HG02588 (cell line): ENCODE results near the gene FOXP1.

Source experiments
- ATAC-seq: cut with Tn5 transposase; IDR thresholded peaks from one replicate; pipeline ENCODE4 v1.9.1; 2021; ENCODE audit warnings: mild to moderate bottlenecking, moderate library complexity; ENCODE audit not compliant: unreplicated experiment

Gene FOXP1

DNA sequence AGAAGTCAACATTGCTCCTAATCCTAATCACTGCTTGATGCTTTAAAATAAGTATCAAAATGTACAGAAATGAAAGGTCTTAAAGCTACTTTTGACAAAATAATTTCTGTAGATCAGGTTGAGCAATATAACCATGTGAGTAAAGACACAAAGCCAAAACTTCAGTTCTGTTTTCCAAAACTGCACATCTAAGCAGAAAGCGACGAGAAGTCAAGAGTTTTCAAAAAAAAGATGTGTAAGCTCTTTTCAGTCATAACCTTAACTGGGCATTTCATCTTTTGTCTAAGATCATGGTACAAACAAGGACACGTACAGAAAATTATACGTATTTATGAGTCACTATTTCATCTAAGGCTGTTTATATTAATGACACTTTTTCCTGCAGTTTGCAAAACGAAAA is 608.8 kb downstream of the FOXP1 start:
- ATAC-seq: no peak

GRCh38 chr3:70973558-70973957 is 610.0 kb downstream of the FOXP1 start:
- no peak for ATAC-seq

DNA sequence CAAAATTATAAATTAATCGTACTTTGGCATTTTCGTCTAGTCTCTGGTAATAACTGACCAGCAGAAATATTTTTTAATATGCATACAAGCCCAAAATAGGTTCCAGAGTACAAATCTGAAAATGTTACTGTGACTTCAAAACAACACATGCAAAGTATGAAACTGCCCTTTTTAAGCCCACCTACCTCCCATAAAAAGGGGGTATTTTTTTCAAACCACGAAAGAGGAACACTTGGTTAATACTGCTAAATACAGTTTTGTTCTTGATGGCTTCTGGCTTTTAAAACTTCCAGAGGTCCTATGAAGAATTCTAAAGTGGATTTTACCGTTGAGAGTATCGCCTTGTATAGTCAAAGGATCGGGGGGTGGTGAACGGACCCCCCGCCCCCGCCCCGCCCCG is 610.7 kb downstream of the FOXP1 start:
- ATAC-seq: no peak

DNA sequence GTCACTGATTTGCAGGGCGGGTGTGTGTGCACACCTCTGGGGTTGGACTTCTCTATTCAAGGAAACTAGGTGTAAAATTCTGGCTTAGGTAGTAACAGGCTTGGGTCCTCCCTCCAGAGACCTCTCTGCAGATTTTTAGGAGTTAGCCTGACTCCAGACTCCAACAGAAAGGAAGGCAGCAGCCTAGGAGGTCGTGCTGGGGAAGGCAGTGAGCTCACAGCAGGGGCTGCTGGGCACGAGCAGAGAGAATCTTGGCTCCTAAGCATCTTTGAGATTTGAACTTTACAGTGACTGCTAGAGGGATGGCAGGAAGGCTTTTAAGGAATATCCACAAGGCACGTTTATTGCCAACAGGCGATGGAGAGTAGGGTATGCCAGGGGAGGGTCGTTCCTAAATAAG is 612.6 kb downstream of the FOXP1 start:
- no peak for ATAC-seq

DNA sequence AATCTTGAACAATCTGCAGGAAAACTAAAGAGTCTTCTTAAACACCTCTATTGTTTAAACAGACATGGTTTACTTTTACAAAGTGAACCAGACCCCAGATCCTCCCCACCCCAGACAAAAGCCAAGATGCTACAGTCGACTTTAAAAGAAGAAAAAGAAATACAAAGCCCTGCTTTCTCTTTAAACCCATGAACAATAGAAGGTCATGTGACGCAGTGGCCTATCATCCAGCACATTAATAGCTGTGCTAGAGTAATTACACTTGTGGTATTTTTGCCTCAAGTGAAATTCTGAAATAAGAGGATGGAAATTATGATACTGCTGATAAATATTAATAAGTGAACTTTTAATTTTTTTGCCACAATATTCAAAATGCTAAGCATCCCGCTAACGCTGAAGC is 613.4 kb downstream of the FOXP1 start:
- no peak for ATAC-seq

GRCh38 chr3:70963431-70964275 is 619.9 kb downstream of the FOXP1 start:
- ATAC-seq: no peak

DNA sequence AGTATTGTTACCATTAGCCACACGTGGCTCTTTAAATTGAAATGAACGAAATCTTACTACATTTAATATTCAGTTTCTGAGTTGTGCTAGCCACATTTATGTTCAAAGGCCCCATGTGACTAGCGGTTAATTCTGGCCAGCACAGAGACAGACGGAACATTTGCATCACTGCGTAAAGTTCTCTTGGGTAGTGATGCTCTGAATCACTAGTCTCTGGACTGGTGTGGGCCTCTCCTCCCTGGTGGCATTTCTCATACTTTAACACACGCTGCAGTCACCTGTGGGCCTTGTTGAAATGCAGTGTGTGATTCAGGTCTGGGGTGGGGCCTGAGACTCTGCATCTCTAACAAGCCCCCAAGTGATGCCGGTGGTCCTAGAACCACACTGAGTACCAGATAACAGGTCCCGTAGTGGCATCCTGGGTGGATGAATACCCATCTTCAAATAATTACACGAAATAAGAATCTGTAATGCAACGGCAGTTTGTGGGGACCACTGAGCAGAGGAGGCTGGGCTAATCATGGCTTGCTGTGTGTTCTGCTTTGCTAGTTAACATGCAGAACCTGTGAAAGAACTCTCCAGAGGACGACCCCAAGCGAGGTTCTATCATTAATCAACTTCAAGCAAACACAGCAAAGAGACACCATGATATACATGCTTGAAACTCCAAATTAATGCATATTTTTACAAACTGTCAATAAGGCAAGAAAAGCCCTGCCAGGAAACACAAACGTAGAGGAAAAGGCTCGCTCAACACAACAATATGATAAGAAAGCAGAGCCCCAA is 623.8 kb downstream of the FOXP1 start:
- no peak for ATAC-seq

- ATAC-seq: no peak
Measured at GRCh38 chr3:70952033-70952747, 631.3 kb downstream of the FOXP1 start.

- ATAC-seq: no peak
Measured at GRCh38 chr3:70951316-70951715, 632.2 kb downstream of the FOXP1 start.

DNA sequence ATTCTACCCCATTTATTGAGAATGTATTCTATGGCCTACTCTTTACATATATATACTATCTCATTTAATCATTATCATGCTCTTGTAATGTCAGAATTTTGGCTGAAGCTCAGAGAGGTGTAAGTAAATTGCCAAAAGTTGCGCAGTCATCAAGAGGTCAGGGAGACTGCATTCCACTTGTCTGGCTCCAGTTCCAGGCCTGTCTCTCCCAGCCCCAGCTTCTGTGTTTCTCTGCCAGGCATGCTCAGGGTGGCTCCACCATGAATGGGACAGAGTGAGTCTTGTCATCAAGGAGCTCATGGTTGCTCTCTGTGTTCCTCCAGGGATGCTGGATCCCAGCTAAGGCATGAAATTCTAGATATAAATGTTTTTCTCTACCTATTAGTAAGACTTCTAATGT is 635.9 kb downstream of the FOXP1 start:
- ATAC-seq: no peak

- ATAC-seq: no peak
Measured at GRCh38 chr3:70943886-70944285, 639.6 kb downstream of the FOXP1 start.

GRCh38 chr3:70933105-70933810 is 650.3 kb downstream of the FOXP1 start:
- ATAC-seq: no peak

DNA sequence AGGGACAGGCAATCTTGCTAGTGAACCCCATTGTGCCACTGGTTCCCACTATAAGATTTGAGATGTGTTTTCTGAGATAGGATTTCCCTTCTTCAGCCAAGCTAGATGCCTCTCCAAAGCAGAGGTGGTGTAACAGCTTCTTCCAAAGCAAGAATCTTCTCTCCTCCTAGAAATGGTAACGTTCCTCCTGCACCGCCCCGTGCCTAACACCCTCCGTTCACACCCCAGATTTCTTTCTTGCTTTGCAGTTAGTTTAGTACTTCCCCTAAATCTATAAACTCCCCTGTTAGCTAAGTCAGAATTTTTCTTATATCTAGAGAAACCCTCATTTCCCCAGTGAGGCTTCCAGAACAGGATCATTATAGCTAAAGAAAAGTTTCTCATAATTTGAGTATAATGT is 653.5 kb downstream of the FOXP1 start:
- ATAC-seq: no peak

- no peak for ATAC-seq
Measured at GRCh38 chr3:70927239-70927638, 656.3 kb downstream of the FOXP1 start.

- ATAC-seq: no peak
Measured at GRCh38 chr3:70926835-70927234, 656.7 kb downstream of the FOXP1 start.

GRCh38 chr3:70919661-70920060 is 663.9 kb downstream of the FOXP1 start:
- ATAC-seq: no peak

DNA sequence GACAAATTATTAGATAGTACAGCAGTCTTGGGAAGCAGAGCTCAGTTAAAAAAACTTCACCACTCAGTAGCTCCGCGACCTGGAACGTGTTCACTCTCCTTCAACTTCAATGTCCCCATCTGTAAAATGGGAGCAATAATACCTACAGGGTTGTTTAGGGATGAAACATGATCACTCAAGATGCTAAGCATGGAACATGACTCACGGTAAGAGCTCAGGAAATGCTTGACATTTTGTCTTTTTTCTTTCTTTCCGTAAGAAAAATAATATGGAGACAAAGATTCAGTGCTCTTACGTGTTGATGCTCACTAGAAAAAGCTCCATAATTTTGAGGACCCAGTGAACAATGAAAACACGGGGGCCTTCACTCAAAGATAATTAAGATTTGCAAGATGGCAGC is 664.4 kb downstream of the FOXP1 start:
- ATAC-seq: no peak

DNA sequence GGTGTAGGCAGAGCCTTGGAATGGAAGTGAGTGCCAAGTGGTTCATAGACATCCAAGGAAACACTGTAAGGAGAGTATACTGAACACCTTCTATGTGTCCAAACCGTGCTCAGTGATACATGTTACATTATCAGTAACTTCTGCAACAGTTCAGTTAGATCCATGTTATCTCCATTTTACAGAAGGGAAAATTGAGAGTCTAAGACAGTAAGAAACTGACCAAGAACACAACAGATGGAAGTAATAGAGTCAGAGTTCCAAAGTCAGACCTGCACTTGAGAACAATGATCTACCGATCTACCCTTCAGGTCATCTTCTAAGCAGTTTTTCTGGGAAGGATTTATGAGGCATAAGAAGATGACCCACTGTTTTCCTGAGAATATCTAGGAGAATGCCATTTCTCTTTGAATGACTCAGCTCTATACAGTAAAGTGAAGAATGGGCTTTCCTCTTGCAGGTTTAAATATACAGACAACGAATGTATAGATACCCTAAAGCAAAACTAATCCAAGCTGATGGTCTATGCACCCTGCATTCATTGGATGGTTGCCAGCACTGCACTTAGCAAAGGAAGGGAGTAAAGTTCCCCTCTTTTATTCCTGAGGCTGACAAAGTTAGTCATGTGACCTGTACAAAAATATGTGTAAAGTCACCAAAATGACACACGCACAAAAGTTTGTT is 667.0 kb downstream of the FOXP1 start:
- no peak for ATAC-seq

GRCh38 chr3:70914862-70915261 is 668.7 kb downstream of the FOXP1 start:
- ATAC-seq: no peak

GRCh38 chr3:70911719-70912118 is 671.8 kb downstream of the FOXP1 start:
- ATAC-seq: no peak
